ENCODE results near the gene SLC25A41. TPM values are rescaled to one million over a fixed set of nuclear protein-coding genes. Genes with fewer than 3 reads are reported as not detected.

Gene SLC25A41
- total and polyA plus RNA-seq, 9 of the 15 experiments (the other 6 are each of a cell fraction or from before 2014, with no cell fraction given): 0.08 to 4.2 (median 1.6) TPM

- peak; percentile 25; the same call in 1 of the 2 replicates for TF ChIP-seq PKNOX1 (IDR thresholded peaks at IDR 0.05)
- no peak for TF ChIP-seq CREB1 (IDR thresholded peaks at IDR 0.05)
- TF ChIP-seq CREB1 (CRISPR knock-in tag; IDR thresholded peaks at IDR 0.05): peak; percentile 64
- TF ChIP-seq EWSR1 (IDR thresholded peaks at IDR 0.05; ENCODE audit: borderline replicate concordance, low read depth, partially characterized antibody): no peak
- no peak for TF ChIP-seq PRMT5 (CRISPR knock-in tag; IDR thresholded peaks at IDR 0.05)
- TF ChIP-seq CTBP1 (IDR thresholded peaks at IDR 0.05; ENCODE audit: borderline replicate concordance): no peak
- TF ChIP-seq ZBTB33 (CRISPR knock-in tag; IDR thresholded peaks at IDR 0.05): 0 out of 2 replicates have a peak, but pooled peaks have one; percentile 20
- TF ChIP-seq HBP1 (CRISPR knock-in tag; IDR thresholded peaks at IDR 0.05): no peak
- no peak for TF ChIP-seq ZNF324 (CRISPR knock-in tag; IDR thresholded peaks at IDR 0.05)
- TF ChIP-seq EGR1 (conservative IDR thresholded peaks at IDR 0.05): no peak
- no peak for TF ChIP-seq ZNF232 (CRISPR knock-in tag; IDR thresholded peaks at IDR 0.05)
- no peak for TF ChIP-seq ATF1 (CRISPR knock-in tag; IDR thresholded peaks at IDR 0.05)
- peak; percentile 80 for TF ChIP-seq ATF1 (tag; IDR thresholded peaks at IDR 0.05)
- TF ChIP-seq E2F1 (CRISPR knock-in tag; IDR thresholded peaks at IDR 0.05): no peak
Measured at GRCh38 chr19:6476155-6476895, 42.8 kb upstream of the SLC25A41 start (continued).
